SK-N-SH treated with all-trans-retinoic acid at 6 μM for 48 hours (cell line): ENCODE results near the gene IL22RA2.

ENCODE experiments used
- ARNTL ChIP-seq: fragments of 450-650 bp; formaldehyde crosslinking; IDR thresholded peaks from 2 replicates; pipeline ENCODE4 v1.5.0; 2020; ENCODE audit warnings: low read depth, mild to moderate bottlenecking, moderate library complexity, borderline replicate concordance
- BACH2 ChIP-seq: fragments of 250-450 bp; sonication (Bioruptor Pico); IDR thresholded peaks from 2 replicates; pipeline ENCODE4 v1.9.0; 2021; ENCODE audit warnings: mild to moderate bottlenecking, borderline replicate concordance
- PPARA ChIP-seq: fragments of 250-450 bp; sonication (Bioruptor Pico); IDR thresholded peaks from 2 replicates; pipeline ENCODE4 v1.5.0; 2020; ENCODE audit warnings: mild to moderate bottlenecking, borderline replicate concordance
- RARB ChIP-seq: fragments of 250-450 bp; sonication (Bioruptor Pico); IDR thresholded peaks from 2 replicates; pipeline ENCODE4 v1.8.0; 2021; ENCODE audit warnings: mild to moderate bottlenecking, moderate library complexity
- ZFP3 ChIP-seq: fragments of 250-450 bp; sonication (Bioruptor Pico); IDR thresholded peaks from 2 replicates; pipeline ENCODE4 v1.5.0; 2020; ENCODE audit warnings: mild to moderate bottlenecking, moderate library complexity
- ZFP30 ChIP-seq: fragments of 450-650 bp; formaldehyde crosslinking; IDR thresholded peaks from 2 replicates; pipeline ENCODE4 v1.5.0; 2022; ENCODE audit warnings: mild to moderate bottlenecking, moderate library complexity
- ZNF70 ChIP-seq: fragments of 450-650 bp; formaldehyde crosslinking; IDR thresholded peaks from 2 replicates; pipeline ENCODE4 v1.5.0; 2020; ENCODE audit warnings: mild to moderate bottlenecking, moderate library complexity
- TF ChIP-seq, protein P1 (sequence below): fragments of 250-450 bp; sonication (Bioruptor Pico); IDR thresholded peaks from 2 replicates; pipeline ENCODE4 v1.8.0; 2021; ENCODE audit warnings: low read depth, mild to moderate bottlenecking, moderate library complexity, borderline replicate concordance
- TF ChIP-seq, protein P2 (sequence below): fragments of 250-450 bp; sonication (Bioruptor Pico); IDR thresholded peaks from 2 replicates; pipeline ENCODE4 v1.5.0; 2020; ENCODE audit warnings: mild to moderate bottlenecking, moderate library complexity
- TF ChIP-seq, protein P3 (sequence below): fragments of 250-450 bp; sonication (Bioruptor Pico); IDR thresholded peaks from 2 replicates; pipeline ENCODE4 v1.8.0; 2020; ENCODE audit warnings: mild to moderate bottlenecking, moderate library complexity, borderline replicate concordance
- TF ChIP-seq, protein P4 (sequence below): fragments of 250-450 bp; sonication (Bioruptor Pico); IDR thresholded peaks from 2 replicates; pipeline ENCODE4 v1.5.1; 2020; ENCODE audit warnings: low read depth, mild to moderate bottlenecking, moderate library complexity

DNA sequence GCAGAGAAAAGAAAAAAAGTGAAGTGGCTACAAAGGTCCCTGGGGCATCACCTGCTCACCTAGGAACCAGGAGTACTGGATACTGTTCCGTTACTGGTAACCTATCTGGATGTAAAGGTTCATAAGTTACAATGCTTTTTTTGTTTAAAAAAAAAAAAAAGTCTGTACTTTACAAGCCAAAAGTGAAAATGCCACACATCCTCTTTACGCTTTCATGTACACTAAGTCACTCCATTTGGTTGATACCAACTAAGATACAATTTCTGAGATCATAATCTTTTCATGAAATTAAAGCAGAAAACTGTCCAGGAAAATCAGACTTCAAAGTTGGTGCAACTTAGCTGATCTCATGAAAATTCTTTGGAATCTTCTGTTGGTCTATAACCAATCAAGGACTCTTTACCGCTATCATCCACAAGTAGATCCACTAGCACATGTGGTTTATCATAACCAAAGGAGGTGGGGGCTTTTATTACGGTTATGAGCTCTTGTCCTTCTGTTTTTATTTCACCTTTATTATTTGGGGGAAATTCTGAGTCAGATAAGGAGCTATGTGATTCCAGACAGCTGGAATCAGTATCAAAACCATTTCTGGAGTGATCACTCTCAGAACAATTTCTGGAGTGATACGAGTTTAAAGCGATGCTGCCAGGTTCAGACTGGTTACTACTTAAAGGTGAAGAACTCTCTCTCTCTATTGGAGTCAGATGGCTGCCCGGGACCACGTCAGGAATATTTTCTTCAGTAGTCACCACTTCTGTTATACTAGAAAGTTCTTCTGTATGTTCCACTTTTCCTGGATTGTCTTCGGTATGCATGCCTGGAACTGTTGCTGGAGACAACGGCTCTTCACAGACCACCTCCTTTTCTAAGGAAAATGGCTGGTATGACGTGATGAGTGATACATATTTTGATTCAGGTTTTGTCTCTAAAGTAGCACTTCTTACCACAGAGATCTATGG, 24.5 kb upstream of the IL22RA2 start:
- TF ChIP-seq, protein P1, sequence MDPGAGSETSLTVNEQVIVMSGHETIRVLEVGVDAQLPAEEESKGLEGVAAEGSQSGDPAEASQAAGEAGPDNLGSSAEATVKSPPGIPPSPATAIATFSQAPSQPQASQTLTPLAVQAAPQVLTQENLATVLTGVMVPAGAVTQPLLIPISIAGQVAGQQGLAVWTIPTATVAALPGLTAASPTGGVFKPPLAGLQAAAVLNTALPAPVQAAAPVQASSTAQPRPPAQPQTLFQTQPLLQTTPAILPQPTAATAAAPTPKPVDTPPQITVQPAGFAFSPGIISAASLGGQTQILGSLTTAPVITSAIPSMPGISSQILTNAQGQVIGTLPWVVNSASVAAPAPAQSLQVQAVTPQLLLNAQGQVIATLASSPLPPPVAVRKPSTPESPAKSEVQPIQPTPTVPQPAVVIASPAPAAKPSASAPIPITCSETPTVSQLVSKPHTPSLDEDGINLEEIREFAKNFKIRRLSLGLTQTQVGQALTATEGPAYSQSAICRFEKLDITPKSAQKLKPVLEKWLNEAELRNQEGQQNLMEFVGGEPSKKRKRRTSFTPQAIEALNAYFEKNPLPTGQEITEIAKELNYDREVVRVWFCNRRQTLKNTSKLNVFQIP (CRISPR knock-in tag), result no peak
- TF ChIP-seq BACH2 (CRISPR knock-in tag), result no peak
- TF ChIP-seq, protein P2, sequence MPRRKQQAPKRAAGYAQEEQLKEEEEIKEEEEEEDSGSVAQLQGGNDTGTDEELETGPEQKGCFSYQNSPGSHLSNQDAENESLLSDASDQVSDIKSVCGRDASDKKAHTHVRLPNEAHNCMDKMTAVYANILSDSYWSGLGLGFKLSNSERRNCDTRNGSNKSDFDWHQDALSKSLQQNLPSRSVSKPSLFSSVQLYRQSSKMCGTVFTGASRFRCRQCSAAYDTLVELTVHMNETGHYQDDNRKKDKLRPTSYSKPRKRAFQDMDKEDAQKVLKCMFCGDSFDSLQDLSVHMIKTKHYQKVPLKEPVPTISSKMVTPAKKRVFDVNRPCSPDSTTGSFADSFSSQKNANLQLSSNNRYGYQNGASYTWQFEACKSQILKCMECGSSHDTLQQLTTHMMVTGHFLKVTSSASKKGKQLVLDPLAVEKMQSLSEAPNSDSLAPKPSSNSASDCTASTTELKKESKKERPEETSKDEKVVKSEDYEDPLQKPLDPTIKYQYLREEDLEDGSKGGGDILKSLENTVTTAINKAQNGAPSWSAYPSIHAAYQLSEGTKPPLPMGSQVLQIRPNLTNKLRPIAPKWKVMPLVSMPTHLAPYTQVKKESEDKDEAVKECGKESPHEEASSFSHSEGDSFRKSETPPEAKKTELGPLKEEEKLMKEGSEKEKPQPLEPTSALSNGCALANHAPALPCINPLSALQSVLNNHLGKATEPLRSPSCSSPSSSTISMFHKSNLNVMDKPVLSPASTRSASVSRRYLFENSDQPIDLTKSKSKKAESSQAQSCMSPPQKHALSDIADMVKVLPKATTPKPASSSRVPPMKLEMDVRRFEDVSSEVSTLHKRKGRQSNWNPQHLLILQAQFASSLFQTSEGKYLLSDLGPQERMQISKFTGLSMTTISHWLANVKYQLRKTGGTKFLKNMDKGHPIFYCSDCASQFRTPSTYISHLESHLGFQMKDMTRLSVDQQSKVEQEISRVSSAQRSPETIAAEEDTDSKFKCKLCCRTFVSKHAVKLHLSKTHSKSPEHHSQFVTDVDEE (CRISPR knock-in tag), result no peak
- no peak for TF ChIP-seq RARB (CRISPR knock-in tag)
- TF ChIP-seq PPARA (CRISPR knock-in tag), result no peak
- TF ChIP-seq, protein P3, sequence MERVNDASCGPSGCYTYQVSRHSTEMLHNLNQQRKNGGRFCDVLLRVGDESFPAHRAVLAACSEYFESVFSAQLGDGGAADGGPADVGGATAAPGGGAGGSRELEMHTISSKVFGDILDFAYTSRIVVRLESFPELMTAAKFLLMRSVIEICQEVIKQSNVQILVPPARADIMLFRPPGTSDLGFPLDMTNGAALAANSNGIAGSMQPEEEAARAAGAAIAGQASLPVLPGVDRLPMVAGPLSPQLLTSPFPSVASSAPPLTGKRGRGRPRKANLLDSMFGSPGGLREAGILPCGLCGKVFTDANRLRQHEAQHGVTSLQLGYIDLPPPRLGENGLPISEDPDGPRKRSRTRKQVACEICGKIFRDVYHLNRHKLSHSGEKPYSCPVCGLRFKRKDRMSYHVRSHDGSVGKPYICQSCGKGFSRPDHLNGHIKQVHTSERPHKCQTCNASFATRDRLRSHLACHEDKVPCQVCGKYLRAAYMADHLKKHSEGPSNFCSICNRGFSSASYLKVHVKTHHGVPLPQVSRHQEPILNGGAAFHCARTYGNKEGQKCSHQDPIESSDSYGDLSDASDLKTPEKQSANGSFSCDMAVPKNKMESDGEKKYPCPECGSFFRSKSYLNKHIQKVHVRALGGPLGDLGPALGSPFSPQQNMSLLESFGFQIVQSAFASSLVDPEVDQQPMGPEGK (CRISPR knock-in tag), result no peak
- no peak for TF ChIP-seq ARNTL (CRISPR knock-in tag)
- no peak for TF ChIP-seq ZFP30 (CRISPR knock-in tag)
- TF ChIP-seq ZNF70 (CRISPR knock-in tag), result no peak
- no peak for TF ChIP-seq ZFP3 (CRISPR knock-in tag)
- TF ChIP-seq, protein P4, sequence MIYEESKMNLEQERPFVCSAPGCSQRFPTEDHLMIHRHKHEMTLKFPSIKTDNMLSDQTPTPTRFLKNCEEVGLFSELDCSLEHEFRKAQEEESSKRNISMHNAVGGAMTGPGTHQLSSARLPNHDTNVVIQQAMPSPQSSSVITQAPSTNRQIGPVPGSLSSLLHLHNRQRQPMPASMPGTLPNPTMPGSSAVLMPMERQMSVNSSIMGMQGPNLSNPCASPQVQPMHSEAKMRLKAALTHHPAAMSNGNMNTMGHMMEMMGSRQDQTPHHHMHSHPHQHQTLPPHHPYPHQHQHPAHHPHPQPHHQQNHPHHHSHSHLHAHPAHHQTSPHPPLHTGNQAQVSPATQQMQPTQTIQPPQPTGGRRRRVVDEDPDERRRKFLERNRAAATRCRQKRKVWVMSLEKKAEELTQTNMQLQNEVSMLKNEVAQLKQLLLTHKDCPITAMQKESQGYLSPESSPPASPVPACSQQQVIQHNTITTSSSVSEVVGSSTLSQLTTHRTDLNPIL (CRISPR knock-in tag), result no peak
